Measurements from ENCODE around the gene TAS2R8.
"Not testable (repeated sequence)": the region's sequence is repeated elsewhere in the genome, so short reads cannot be mapped to it uniquely, and the experiment has no call there.

TAS2R8 gene, protein sequence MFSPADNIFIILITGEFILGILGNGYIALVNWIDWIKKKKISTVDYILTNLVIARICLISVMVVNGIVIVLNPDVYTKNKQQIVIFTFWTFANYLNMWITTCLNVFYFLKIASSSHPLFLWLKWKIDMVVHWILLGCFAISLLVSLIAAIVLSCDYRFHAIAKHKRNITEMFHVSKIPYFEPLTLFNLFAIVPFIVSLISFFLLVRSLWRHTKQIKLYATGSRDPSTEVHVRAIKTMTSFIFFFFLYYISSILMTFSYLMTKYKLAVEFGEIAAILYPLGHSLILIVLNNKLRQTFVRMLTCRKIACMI

DNA sequence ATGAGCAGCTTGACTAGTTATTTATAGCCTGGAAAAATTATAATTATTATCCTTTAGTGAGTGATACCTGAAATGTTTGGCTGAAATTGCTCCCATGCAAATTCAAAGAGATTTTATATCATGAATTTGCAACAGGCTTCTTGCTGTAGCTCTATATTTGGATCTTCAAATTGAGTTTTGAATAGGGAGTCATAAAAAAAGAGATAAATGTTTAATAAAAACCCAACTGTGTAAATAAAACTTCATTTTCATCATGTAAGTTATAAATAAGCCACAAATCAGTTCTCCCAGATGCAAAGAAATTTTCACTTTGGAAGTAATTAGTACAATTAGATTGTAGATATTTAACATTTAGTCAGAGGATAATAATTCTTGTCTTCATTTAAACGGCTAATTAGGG is at the start of gene TAS2R8:
Gene TAS2R8 (minus strand): TSS at position 101 of the 400 bp plus-strand sequence. CDS start 306 bp downstream, outside the sequence.
- DNase-seq: no peak

DNA sequence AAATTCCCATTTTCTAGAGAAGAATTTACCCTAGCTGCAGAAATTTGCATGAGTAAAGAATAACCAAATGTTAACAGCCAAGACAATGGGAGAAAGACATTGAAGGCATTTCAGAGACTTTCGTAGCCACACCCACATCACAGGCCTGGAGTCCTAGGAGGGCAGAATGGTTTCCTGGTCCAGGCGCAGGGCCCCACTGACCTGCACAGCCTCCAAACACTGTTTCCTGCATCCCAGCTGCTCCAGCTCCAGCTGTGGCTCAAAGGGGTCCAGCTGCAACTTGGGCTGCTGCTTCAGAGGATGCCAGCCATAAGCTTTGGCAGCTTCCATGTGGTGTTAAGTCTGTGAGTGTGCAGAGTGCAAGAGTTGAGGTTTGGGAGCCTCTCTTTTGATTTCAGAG is 48.7 kb upstream of the TAS2R8 start:
- no peak for DNase-seq

DNA sequence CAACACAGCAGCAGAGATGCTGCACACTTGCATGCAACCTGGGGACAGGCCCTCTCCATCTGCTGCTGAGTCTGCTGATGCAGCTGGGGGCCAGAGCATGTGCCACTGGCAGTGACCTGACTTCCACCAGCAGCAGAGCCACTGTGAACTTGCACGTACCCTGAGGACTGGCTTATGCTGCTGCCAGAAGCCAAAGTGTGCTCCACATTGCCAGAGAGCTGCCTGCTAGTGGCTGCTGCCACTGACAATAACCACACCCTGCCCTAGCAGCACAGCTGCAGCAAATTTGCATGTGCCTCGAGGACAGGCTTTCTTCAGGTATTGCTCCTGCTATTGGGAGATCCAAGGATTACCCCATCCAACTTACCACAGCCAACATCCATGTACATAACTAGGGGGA is 46.7 kb upstream of the TAS2R8 start:
- DNase-seq: no peak

DNA sequence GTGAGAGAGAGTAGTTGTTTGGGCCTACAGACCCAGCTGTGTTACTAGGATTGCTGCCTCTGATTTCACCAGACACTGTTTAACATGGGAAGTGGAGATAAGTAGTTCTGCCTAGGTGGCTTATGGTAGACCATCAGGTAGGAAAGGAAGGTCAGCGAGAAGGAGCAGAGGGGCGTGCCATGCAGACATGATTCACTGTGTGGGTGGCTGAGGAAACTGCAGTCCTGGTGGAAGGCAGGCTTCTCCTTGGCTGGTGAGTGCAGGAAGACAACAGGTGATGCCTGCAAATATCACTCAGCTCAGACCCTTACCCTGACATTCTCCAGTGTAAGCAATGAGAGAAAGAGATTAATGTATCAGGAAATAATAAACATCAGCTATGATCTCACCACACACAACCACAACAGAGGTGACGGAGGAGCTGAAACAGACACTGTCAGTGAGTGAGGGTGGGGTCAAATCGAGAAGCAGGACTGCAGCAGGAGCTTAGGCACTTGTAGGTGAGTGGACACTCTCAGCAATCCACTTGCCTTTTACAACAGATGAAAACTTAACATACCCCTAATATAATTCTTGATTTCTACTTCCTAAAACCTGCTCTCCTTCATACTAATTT is 44.3 kb upstream of the TAS2R8 start:
- DNase-seq: no peak

DNA sequence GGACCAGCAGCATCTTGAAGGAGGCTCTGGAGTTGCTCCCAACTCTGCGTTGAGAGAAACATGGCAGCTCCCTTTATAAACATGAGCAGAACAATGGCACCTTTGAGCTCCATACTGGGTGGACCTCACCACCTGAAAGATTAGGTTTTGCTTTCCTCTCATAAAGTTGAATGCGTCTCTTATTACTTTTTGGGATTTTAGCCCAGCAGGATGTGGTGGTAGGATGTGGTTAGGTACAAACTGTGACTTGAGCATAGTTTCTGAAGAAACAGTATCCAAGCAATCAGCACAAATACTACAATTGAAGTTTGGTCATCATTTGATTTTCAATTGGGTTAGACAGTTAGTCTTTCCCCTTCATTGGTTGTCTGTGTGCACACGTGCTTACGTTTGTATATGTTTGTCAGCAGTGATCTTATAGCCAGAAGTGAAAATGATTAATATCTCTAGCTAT is 42.4 kb upstream of the TAS2R8 start, which contains the start of gene PRR4:
Gene PRR4 (minus strand): TSS at position 51 of the 454 bp plus-strand sequence. CDS start 38 bp downstream, at position 13.
- DNase-seq: no peak

DNA sequence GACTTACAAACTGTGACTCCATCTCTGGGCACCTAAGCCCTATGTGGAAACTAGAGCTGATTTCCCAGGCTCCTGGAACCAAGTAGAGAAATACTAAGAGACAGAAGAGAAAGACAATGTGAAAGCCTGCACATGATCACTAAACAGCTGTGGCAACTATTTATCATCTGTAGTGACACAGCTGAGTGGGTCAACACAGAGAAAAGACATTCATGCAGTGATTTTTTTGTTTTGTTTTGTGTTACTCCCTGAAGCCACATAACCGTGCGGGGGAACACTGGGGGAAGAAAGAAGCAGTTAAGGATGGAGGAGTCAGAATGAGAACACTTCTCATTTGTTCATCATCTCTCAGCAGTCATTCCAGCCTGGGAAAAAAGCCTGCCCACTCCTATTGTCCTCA is 40.7 kb upstream of the TAS2R8 start:
- DNase-seq: no peak

DNA sequence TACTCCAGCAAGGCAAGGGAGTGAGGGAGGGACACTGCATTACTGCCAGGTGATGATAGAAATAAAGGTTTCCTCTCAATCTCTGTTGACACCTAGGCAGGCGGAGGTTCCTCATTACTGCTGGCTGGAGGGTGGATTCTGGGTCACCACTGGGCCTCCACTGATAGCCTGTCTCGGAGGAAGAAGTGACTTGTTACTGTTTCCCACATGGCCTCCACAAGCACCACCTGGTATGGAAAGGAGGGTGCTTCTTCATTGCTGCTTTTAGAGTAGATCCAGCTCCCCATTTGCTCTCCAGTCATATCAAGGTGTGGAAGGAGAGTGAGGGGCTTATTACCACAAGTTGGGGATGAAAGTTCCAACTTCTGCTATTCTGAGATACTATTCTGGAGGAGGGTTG is 35.8 kb upstream of the TAS2R8 start:
- DNase-seq: no peak

DNA sequence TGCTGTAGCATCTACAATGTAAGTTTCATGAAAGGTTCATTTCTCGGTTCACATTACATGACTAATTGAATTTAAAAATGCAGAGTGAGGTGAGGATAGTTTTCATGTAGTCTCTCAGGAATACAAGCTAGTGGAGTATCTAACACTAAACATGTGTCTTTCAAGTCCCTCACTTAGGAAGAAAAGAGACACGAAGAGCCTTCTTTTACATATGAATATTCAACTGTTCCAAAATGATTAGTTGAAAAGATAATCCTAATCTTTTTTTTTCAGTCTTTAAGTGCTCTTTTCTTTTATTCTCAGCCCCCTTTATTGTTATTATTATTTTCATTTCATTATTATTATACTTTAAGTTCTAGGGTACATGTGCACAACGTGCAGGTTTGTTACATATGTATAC is 31.4 kb upstream of the TAS2R8 start:
- DNase-seq: no peak

DNA sequence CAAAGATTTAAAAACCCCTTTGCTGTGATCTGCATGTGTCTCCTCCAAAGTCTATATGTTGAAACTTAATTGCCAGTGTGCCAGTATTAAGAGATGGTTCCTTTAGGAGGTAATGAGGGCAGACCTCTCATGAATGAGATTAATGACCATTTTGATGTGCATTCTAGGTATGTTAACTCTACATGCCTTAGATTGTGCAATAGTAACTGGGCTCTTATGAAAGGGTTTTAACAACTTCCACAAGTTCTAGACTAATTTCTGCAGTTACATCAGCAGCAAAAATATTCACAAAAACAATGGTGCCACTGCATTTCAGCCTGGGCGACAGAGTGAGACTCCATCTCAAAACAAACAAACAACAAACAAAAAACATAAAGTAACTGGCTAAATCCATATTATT is 22.9 kb upstream of the TAS2R8 start:
- DNase-seq: no peak

DNA sequence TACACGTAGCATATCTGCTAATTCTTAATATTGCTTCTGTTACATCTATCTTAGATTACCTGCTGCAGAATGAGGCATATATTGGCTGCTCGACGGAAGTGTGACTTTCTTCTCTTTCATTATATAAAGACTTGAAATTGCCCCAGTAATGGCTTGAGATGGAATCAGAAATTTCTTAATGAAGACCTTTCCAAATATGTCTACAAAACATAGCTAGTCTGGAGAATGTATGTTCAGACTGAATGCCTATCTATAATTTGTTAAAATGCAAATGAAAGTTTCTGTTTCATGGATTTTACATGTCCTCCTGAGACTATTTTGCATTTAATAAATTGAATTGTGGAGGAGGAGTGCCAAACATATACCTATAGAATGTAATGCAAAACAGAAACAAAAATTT is 19.2 kb upstream of the TAS2R8 start, which contains the start of gene TAS2R10:
Gene TAS2R10 (minus strand): TSS at position 101 of the 400 bp plus-strand sequence. CDS start 89 bp downstream, at position 12.
- no peak for DNase-seq

DNA sequence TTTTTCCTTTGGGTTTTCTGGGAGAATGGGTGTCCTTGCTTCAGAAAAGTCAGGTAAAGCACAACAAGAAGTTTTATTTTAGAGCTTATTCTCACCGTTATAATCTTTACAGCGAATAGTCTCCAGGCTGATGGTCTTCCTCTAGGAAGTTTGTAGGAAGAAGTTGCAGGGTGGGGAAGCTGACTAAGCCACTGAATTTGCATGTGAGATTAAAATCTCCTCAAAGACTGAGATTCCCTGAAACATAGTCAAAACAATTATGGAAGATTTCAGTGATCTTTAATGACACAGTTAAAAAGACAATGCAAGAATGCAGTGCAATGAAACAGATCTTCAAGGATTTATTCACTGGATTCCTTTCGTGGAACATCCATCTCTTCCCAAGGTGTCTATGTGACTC is 17.9 kb upstream of the TAS2R8 start:
- no peak for DNase-seq

DNA sequence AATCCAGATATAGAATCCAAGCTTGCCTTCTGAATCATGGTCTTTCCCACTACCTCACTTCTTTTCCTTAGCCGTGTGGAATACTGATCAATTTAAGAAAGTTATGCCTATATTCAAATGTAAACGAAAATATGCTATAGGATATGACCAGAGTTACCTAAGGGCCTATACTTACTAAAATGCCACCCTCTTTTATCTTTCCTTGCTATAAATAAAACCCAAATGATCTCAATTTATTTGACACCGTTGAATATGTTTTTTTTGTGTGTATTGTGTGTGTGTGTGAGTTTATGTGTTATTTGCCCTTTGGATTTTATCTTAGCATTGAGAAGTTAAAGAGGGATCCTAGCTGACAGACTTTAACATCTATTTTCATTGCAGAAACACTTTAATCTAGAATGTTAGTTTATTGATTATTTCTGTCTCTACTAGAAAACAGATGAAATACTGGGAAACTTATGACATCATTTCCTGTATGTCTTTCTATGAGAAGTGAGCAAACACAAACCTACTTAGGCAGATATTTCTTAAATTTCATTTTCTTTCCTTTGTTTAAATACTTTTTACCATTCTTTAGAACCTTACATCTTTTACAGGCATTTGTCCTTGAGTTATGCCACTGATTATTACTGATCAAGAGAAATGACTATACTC is 4.9 kb upstream of the TAS2R8 start:
- no peak for DNase-seq

DNA sequence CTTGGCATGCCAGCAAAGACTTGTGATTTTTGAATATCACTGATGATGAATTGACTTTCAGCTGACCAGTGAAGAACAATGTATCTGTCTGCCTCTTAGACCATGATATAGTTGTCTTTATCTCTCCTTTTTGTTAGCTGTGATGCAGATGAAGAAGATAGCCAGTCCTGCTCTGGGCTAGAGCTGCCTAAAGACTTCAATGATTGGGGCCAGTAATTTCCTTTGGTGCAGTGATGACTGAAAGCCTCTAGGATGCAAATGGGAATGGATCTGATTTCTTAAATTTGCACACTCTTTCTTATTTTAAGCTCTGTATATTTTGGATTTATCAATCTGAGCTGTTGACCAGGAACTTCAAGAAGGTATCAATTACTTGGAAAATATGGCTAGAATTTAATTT is 3.0 kb upstream of the TAS2R8 start, which contains the start of gene TAS2R9:
Gene TAS2R9 (minus strand): TSS at position 101 of the 400 bp plus-strand sequence. CDS start 93 bp downstream, at position 8.
- DNase-seq: no peak

DNA sequence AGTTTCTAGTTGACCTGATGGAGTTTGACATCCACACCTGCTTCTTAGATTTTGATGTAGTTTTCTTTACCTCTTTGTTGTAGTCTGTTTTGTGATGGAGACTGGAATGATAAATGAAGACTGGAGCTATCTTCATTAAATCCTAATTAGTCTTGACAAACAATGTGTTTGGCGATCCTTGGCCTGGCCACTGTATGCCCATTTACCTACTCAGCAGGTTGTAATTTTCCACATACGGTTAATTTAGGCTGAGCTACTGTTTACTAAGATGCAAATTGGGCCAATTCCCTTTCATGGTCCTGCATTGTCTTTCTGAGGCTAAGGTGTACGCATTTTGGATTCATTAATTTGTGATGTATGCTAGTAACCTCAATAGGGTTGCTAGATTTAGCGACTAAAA is 4.5 kb downstream of the TAS2R8 start, which contains the start of gene TAS2R7:
Gene TAS2R7 (minus strand): TSS at position 41 of the 400 bp plus-strand sequence. CDS start 57 bp downstream, outside the sequence.
- DNase-seq: no peak

DNA sequence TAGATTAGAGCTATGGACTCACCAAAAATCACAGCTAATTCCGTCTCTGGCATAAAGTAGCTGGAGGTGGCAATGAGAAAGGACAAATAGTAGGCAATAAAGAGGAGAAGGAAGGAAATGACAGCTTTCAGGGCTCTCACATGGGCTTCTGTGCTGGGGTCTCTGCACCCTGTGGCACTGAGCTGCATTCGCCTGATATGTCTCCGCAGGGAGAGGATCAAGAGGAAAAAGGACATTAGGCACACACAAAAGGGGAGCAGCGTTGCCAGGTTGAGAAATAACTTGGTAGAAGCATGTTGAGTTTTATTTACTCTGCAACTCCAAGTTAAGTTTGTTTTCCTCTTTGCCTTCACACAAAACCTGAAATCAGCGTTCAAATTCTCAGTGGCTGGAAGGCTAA is 5.3 kb downstream of the TAS2R8 start:
- DNase-seq: no peak

DNA sequence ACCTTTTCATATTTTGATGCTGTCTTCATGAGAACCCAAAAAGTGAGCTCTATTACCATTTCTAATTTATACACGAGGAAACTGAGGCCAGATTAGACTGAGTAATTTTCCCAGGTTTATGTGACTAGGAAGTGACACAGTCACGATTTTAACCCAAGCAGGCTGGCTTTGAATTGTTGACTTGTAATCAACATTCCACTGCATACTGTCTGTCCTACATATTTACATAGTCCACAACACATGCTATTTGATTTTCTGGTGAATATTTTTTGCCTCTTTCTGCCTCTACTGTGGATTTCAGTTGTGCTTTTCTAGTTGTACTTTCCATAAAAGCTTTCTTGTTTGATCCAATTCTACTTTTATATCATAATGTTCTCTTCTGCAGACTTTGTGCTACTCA is 12.9 kb downstream of the TAS2R8 start:
- no peak for DNase-seq

DNA sequence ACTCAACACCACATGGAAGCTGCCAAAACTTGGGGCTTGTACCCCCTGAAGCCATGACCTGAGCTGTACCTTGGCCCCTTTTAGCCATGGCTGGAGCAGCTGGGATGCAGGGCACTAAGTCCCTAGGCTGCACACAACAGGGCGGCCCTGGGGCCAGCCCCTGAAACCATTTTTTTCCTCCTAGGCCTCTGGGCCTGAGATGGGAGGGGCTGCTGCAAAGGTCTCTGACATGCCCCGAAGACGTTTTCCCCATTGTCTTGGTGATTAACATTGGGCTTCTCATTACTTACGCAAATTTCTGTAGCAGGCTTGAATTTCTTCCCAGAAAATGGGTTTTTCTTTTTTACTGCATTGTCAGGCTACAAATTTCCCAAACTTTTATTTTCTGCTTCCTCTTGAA is 15.3 kb downstream of the TAS2R8 start:
- not testable (repeated sequence) for DNase-seq

DNA sequence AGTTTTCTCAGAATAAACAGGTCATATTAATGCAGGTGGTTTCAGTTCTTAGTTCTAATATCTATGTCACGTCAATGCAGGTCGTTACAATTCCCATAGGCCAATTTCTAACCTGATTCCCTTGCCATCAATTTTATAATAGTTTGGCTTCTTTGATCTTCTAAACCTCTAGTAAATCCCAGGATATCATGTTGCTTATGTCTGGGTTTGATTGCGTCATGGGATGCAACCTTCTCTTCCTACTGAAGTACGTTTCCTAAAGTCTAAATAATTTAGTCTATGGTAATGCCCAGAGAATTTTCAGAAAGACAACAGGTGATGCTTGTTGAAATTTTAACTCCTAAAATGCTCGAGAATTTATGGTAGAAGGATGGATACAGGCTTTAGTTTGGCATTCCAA is 23.8 kb downstream of the TAS2R8 start:
- DNase-seq: no peak

DNA sequence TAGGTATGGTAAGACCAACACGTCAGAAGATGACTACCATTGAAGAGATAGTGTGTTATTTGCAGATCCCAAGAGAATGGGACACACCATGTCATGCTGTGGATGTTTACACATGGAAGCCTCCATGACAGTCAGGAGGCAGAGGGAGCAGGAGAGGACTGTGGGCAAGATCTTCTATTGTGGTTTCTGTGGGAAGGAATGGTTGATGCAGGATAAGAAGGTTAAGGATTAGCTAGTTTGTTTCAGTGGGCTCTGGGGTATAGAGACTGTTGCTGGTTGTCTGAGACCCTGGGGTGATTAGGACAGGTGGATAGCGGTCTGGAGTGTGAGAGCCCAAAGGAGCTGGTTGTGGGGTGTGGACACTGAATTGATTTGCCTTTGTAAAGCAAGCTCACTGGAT is 28.0 kb downstream of the TAS2R8 start:
- no peak for DNase-seq

DNA sequence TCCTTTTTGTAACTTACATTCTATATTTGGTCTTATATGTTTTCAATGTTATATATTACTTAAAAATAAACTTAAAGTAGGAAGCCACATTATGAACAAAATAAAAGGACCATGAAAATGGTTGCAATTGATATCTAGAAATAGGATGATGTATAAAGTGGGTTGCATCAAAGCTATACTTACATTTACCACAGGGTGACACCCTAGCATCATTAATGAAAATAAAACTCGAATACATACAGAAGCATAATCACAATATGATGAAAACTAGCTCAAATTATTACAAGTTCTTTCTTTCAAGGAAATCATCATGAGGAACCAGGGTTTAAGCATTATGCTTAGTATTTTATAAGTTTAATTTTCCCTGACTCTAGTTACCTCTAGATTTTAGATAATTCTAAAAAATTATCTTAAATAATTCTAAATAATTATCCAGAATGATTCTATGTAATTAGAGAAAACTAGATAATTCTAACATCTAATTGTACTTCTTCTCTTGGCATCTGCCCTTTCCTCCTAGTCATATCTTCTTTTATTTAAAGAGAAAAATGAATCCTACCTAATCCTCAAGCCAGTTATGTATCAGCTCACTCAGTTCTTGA is 35.9 kb downstream of the TAS2R8 start:
- no peak for DNase-seq

DNA sequence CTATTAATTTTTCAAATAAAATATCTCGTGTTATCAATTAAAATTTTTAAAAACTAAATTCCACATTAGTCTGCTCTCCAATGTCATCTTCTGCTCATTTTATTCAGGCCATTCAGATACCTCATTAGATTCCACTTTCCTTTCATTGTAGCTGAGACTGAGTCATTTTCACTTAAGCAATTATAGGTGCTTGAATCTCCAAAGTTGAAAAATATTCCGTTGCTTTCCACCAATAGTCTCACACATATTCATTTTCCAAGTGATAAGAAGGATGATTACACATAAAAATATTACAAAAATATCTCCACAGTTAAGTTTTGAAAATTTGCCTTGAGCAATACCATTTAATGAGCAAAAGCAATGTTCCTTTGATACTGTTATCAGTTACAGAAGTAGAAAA is 47.4 kb downstream of the TAS2R8 start:
- DNase-seq: no peak

DNA sequence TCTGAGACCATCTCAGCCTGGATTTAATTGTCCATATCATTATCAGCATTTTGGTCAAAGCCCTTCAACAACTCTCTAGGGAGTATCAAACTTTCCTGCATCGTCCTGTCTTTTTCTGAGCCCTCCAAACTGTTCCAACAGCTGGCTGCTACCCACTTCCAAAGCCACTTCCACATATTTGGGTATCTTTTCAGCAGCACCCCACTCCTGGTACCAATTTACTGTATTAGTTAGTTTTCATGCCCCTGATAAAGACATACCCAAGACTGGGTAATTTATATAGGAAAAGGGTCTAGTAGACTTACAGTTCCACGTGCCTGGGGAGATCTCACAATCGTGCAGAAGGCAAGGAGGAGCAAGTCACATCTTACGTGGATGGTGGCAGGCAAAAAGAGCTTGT is 50.9 kb downstream of the TAS2R8 start:
- DNase-seq: no peak
